IMR-90 (cell line): ENCODE data around the gene ALK. TPM values are rescaled to one million over a fixed set of nuclear protein-coding genes. Genes with fewer than 3 reads are reported as not detected.

Experiments used
- ATAC-seq: fragments of 200-7000 bp; cut with Tn5 transposase; 2 replicates; pipeline ENCODE4 v1.9.1; 2020; ENCODE audit warnings: low read depth, mild to moderate bottlenecking, moderate library complexity
- BruUV-seq: library from RNA; stranded (reverse); fragments of 400-500 nt; replicated peaks from 2 replicates; lab custom pipeline; 2021; lab: Mats Ljungman, UMichigan
- CTCF ChIA-PET: fragments of 300-600 bp; formaldehyde crosslinking; extraction: SDS; loops from one replicate; lab custom pipeline; 2021; ENCODE audit warnings: antibody characterized with exemption; lab: Yijun Ruan, JAX
- POLR2A ChIA-PET: fragments of 300-600 bp; sonication (Branson Sonifier 250); formaldehyde crosslinking; loops from one replicate; lab custom pipeline; 2022; ENCODE audit warnings: antibody characterized with exemption; ENCODE audit not compliant: unreplicated experiment; lab: Charles Lee
- DNase-seq: peaks from one replicate; pipeline ENCODE4 v3.0.0; 2013
- H2AFZ ChIP-seq: replicated peaks from 2 replicates; pipeline ENCODE3; 2013; ENCODE audit warnings: low read length, mild to moderate bottlenecking; ENCODE audit not compliant: poor library complexity
- H2AK5ac ChIP-seq: 2 replicates; pipeline ENCODE4 v1.6.1; 2013; ENCODE audit warnings: low read depth, low read length, inconsistent platforms
- H2AK9ac ChIP-seq: replicated peaks from 2 replicates; pipeline ENCODE3; 2013; ENCODE audit warnings: mild to moderate bottlenecking, low read depth, low read length, moderate library complexity; ENCODE audit not compliant: poor library complexity
- H2BK120ac ChIP-seq: 2 replicates; pipeline ENCODE4 v1.6.1; 2013; ENCODE audit warnings: low read depth, low read length, inconsistent platforms
- H2BK15ac ChIP-seq: 3 replicates; pipeline ENCODE4 v1.6.1; 2013; ENCODE audit warnings: low read depth, low read length, inconsistent platforms
- H2BK20ac ChIP-seq: 2 replicates; pipeline ENCODE4 v1.6.1; 2013; ENCODE audit warnings: low read depth, mild to moderate bottlenecking, inconsistent platforms, low read length, moderate library complexity
- H2BK5ac ChIP-seq: 2 replicates; pipeline ENCODE4 v1.6.1; 2013; ENCODE audit warnings: mild to moderate bottlenecking, low read depth, low read length, inconsistent platforms; ENCODE audit not compliant: poor library complexity, severe bottlenecking
- H3K14ac ChIP-seq: replicated peaks from 2 replicates; pipeline ENCODE4 v1.6.1; 2013; ENCODE audit warnings: low read depth, low read length, inconsistent platforms
- H3K18ac ChIP-seq: 2 replicates; pipeline ENCODE4 v1.6.1; 2013; ENCODE audit warnings: low read depth, low read length, control low read depth
- H3K23ac ChIP-seq: 2 replicates; pipeline ENCODE4 v1.6.1; 2013; ENCODE audit warnings: low read depth, low read length, inconsistent platforms
- H3K27ac ChIP-seq: 2 replicates; pipeline ENCODE4 v1.5.1; 2013; ENCODE audit warnings: mild to moderate bottlenecking, control low read depth, low read length; ENCODE audit not compliant: insufficient read depth
- H3K27me3 ChIP-seq: 2 replicates; pipeline ENCODE4 v1.6.1; 2013; ENCODE audit warnings: low read length; ENCODE audit not compliant: control insufficient read depth, insufficient read depth
- H3K36me3 ChIP-seq: 2 replicates; pipeline ENCODE4 v1.6.1; 2013; ENCODE audit warnings: low read length, mixed read lengths; ENCODE audit not compliant: control insufficient read depth, insufficient read depth
- H3K4ac ChIP-seq: 2 replicates; pipeline ENCODE4 v1.6.1; 2013; ENCODE audit warnings: low read depth, low read length, inconsistent platforms
- H3K4me1 ChIP-seq: 2 replicates; pipeline ENCODE4 v1.6.1; 2013; ENCODE audit warnings: low read length, mixed read lengths; ENCODE audit not compliant: control insufficient read depth, insufficient read depth
- H3K4me2 ChIP-seq: 2 replicates; pipeline ENCODE4 v1.6.1; 2013; ENCODE audit warnings: low read depth, mild to moderate bottlenecking, control low read depth, low read length, moderate library complexity
- H3K4me3 ChIP-seq: 2 replicates; pipeline ENCODE4 v1.5.1; 2013; ENCODE audit warnings: low read depth, mild to moderate bottlenecking, control low read depth, low read length, moderate library complexity; ENCODE audit not compliant: insufficient read depth
- H3K56ac ChIP-seq: 2 replicates; pipeline ENCODE4 v1.6.1; 2013; ENCODE audit warnings: low read length, inconsistent platforms; ENCODE audit not compliant: insufficient read depth; ENCODE audit errors: extremely low read depth
- H3K79me1 ChIP-seq, 2 experiments: 2 replicates each; pipeline ENCODE4 v1.6.1; 2013; ENCODE audit warnings: low read length in 2 of 2, inconsistent platforms in 1 of 2, low read depth in 1 of 2
- H3K9ac ChIP-seq: 2 replicates; pipeline ENCODE4 v1.6.1; 2013; ENCODE audit warnings: low read depth, low read length, control low read depth
- H3K9me1 ChIP-seq: 2 replicates; pipeline ENCODE4 v1.6.1; 2013; ENCODE audit warnings: low read length, inconsistent platforms; ENCODE audit not compliant: insufficient read depth
- H3K9me3 ChIP-seq: 2 replicates; pipeline ENCODE4 v1.6.1; 2013; ENCODE audit warnings: low read length; ENCODE audit not compliant: control insufficient read depth, insufficient read depth
- H4K20me1 ChIP-seq: 2 replicates; pipeline ENCODE4 v1.6.1; 2013; ENCODE audit warnings: low read length, inconsistent platforms; ENCODE audit not compliant: insufficient read depth
- H4K5ac ChIP-seq: 2 replicates; pipeline ENCODE4 v1.6.1; 2013; ENCODE audit warnings: mild to moderate bottlenecking, low read depth, low read length, control low read depth
- H4K8ac ChIP-seq, 2 experiments: 2 replicates each; pipeline ENCODE4 v1.6.1; 2013; ENCODE audit warnings: low read depth in 2 of 2, low read length in 2 of 2, control low read depth in 1 of 2, inconsistent platforms in 1 of 2
- H4K91ac ChIP-seq: 2 replicates; pipeline ENCODE4 v1.6.1; 2013; ENCODE audit warnings: low read depth, low read length, inconsistent platforms; ENCODE audit not compliant: insufficient read depth
- BHLHE40 ChIP-seq: fragments of 150-350 bp; IDR thresholded peaks from 2 replicates; pipeline ENCODE4 v1.6.1; 2016; ENCODE audit warnings: mild to moderate bottlenecking, low read depth, low read length
- CHD1 ChIP-seq: IDR thresholded peaks from 2 replicates; pipeline ENCODE4 v1.6.1; 2012; ENCODE audit warnings: low read depth, low read length, improper control_type of control experiment
- FOS ChIP-seq: fragments of 150-350 bp; IDR thresholded peaks from 2 replicates; pipeline ENCODE4 v1.6.1; 2016; ENCODE audit warnings: low read depth, low read length
- MAFK ChIP-seq: IDR thresholded peaks from 2 replicates; pipeline ENCODE4 v1.6.1; 2012; ENCODE audit warnings: low read depth, low read length, improper control_type of control experiment
- MAZ ChIP-seq: IDR thresholded peaks from 2 replicates; pipeline ENCODE4 v1.6.1; 2012; ENCODE audit warnings: low read depth, mild to moderate bottlenecking, low read length, improper control_type of control experiment, moderate library complexity, borderline replicate concordance
- MXI1 ChIP-seq: IDR thresholded peaks from 2 replicates; pipeline ENCODE4 v1.6.1; 2012; ENCODE audit warnings: low read depth, mild to moderate bottlenecking, low read length, moderate library complexity, borderline replicate concordance
- NFE2L2 ChIP-seq: fragments of 150-350 bp; IDR thresholded peaks from 2 replicates; pipeline ENCODE4 v1.6.1; 2016; ENCODE audit warnings: low read depth, mild to moderate bottlenecking, low read length
- POLR2A ChIP-seq: IDR thresholded peaks from 2 replicates; pipeline ENCODE4 v1.6.1; 2012; ENCODE audit warnings: mild to moderate bottlenecking, low read depth, low read length
- SMC3 ChIP-seq: fragments of 150-350 bp; IDR thresholded peaks from 2 replicates; pipeline ENCODE4 v1.6.1; 2016; ENCODE audit warnings: low read depth, mild to moderate bottlenecking, antibody characterized with exemption, low read length, moderate library complexity
- WGBS, 2 experiments: methylation state at CpG; one replicate each; pipeline versions ENCODE4 v1.1.5 to v1.1.7; 2013; ENCODE audit warnings: missing lambda C conversion rate in 2 of 2; ENCODE audit not compliant: insufficient read length in 1 of 2; ENCODE audit errors: extremely low coverage in 2 of 2; 5-methylcytosine and 5-hydroxymethylcytosine counted together
- dilution Hi-C: fragments of 300-500 bp; cut with HindIII; formaldehyde crosslinking; loops from one replicate; pipeline ENCODE4 v1.14.3; 2018; ENCODE audit warnings: low sequenced_read_pairs; ENCODE audit not compliant: unreplicated experiment
- in situ Hi-C: fragments of 300-500 bp; cut with MboI; formaldehyde crosslinking; loops from 3 replicates; pipeline ENCODE4 v1.14.3; 2019; ENCODE audit warnings: low sequenced_read_pairs, inconsistent platforms, mixed read lengths
- intact Hi-C: fragments of 100-400 bp; cut with micrococcal nuclease; formaldehyde crosslinking; loops from 2 replicates; pipeline ENCODE4 v1.10.0; 2022
- polyA plus RNA-seq, 3 experiments: library from polyadenylated mRNA; depleted of rRNA; stranded (reverse); fragments of >200 nt; gene quantifications; 2 replicates each; pipeline ENCODE4 v1.2.3, GENCODE V29; 2012; ENCODE audit warnings: low replicate concordance in 1 of 3
- total RNA-seq: library from RNA; depleted of rRNA; stranded (reverse); fragments of >200 nt; gene quantifications from 2 replicates; pipeline ENCODE4 v1.2.3, GENCODE V29; 2012
- TF ChIP-seq, protein P1 (sequence below): fragments of 150-350 bp; IDR thresholded peaks from 2 replicates; pipeline ENCODE4 v1.6.1; 2016; ENCODE audit warnings: low read depth, mild to moderate bottlenecking, low read length, moderate library complexity, borderline replicate concordance
- TF ChIP-seq, protein P2 (sequence below): fragments of 150-350 bp; IDR thresholded peaks from 2 replicates; pipeline ENCODE4 v1.6.1; 2017; ENCODE audit warnings: mild to moderate bottlenecking, antibody characterized with exemption, low read length, low read depth

The ALK gene
- total and polyA plus RNA-seq, 2 of the 4 experiments (the other 2 are of a cell fraction) = not detected

DNA sequence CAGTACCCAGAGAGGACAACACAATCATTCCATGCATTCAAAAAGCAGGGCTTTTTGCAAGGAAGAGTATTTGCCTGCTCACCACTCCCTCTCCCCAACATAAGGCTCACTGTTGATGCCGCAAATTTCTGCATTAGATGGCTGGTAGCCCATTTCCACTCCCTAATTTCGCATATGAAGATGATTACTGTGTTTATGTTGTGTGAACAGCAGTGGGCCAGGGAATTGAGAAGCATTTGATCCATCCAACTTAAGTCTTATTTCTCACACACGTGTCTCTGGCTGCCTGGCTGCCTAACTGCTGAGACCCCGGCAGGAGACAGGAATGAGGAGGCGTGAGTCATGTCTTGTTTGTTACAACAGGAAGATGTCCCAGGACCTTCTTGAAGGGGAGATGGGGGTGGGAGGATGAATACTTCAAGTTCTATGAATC lies 294.1 kb downstream of the ALK start:
- H3K9ac ChIP-seq = no peak overlapping the region
- BruUV-seq = no TSS peak
- WGBS, 2 experiments = no CpG with 5 or more reads among the region's 5 CpGs
- H2AFZ ChIP-seq = peak overlapping the region; percentile 72
- no peaks in the 10 kb centered on the region for H3K79me1 ChIP-seq
- peak overlapping the region; percentile 73; the same call in 1 of the 2 replicates for H2AK5ac ChIP-seq
- peak; percentile 91 for DNase-seq
- peak overlapping the region; percentile 89; the same call in 1 of the 3 replicates for H2BK15ac ChIP-seq
- H2BK5ac ChIP-seq = peak overlapping the region; percentile 62
- peak overlapping the region; percentile 93 for H2BK120ac ChIP-seq
- peaks cover 12% of the 10 kb centered on the region; the same call in 1 of the 2 replicates for H3K9me1 ChIP-seq
- peak overlapping the region; percentile 29 for H2AK9ac ChIP-seq
- peak overlapping the region; percentile 87 for H3K4ac ChIP-seq
- POLR2A ChIA-PET = no interaction called here
- peak overlapping the region; percentile 51; the same call in 1 of the 2 replicates for H3K18ac ChIP-seq
- H2BK20ac ChIP-seq = peak overlapping the region; percentile 96
- H4K20me1 ChIP-seq = no peaks in the 10 kb centered on the region
- H3K4me2 ChIP-seq = no peak overlapping the region; the same call in 1 of the 2 replicates
- no peak overlapping the region for H3K4me3 ChIP-seq
- peak overlapping the region; percentile 48 to 88; a peak in 3 of 4 replicates for H4K8ac ChIP-seq
- H3K27me3 ChIP-seq = no peaks in the 10 kb centered on the region
- CTCF ChIA-PET = interaction anchor here (0.7 kb wide), 1 partner anchor 122 kb away, joined by 3 read pairs; no protein-coding TSS in a partner anchor
- peak overlapping the region; percentile 50; the same call in 1 of the 2 replicates for H3K14ac ChIP-seq
- dilution Hi-C loops (no loop called here), intact Hi-C loops (loop anchor here (2.0 to 5.0 kb wide), 2 partner anchors 105 to 668 kb away; no protein-coding TSS in a partner anchor), in situ Hi-C loops (no loop called here)
- TF ChIP-seq MAZ (no peak), SMC3 (no peak), MXI1 (0 out of 2 replicates have a peak, but pooled peaks have one; percentile 45), POLR2A (no peak), BHLHE40 (peak; percentile 90), NFE2L2 (no peak), FOS (peak; percentile 80), CHD1 (no peak), MAFK (no peak)
- TF ChIP-seq, protein P1, sequence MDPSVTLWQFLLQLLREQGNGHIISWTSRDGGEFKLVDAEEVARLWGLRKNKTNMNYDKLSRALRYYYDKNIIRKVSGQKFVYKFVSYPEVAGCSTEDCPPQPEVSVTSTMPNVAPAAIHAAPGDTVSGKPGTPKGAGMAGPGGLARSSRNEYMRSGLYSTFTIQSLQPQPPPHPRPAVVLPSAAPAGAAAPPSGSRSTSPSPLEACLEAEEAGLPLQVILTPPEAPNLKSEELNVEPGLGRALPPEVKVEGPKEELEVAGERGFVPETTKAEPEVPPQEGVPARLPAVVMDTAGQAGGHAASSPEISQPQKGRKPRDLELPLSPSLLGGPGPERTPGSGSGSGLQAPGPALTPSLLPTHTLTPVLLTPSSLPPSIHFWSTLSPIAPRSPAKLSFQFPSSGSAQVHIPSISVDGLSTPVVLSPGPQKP = no peak
- TF ChIP-seq, protein P2, sequence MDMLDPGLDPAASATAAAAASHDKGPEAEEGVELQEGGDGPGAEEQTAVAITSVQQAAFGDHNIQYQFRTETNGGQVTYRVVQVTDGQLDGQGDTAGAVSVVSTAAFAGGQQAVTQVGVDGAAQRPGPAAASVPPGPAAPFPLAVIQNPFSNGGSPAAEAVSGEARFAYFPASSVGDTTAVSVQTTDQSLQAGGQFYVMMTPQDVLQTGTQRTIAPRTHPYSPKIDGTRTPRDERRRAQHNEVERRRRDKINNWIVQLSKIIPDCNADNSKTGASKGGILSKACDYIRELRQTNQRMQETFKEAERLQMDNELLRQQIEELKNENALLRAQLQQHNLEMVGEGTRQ = 0 out of 2 replicates have a peak, but pooled peaks have one; percentile 24
- no peak overlapping the region; the same call in 1 of the 2 replicates for H3K27ac ChIP-seq
- H4K91ac ChIP-seq = peak overlapping the region; percentile 86
- peaks cover 11% of the 10 kb centered on the region for H3K4me1 ChIP-seq
- H3K23ac ChIP-seq = peak overlapping the region; percentile 41
- no peaks in the 10 kb centered on the region for H3K9me3 ChIP-seq
- H4K5ac ChIP-seq = no peak overlapping the region
- H3K56ac ChIP-seq = peak overlapping the region; percentile 31
- ATAC-seq = peak; percentile 61
- no peaks in the 10 kb centered on the region for H3K36me3 ChIP-seq
